A549 (cell line): ENCODE measurements around the gene SLC1A1.

Experiments used
- CEBPB ChIP-seq, 2 experiments: fragments of >200 bp in 1 of 2; sonication (Bioruptor Twin) in 1 of 2; formaldehyde crosslinking in 1 of 2; IDR thresholded peaks; 2 replicates each; pipeline ENCODE4 v1.6.1; 2012 to 2016
- EP300 ChIP-seq, 2 experiments: fragments of >200 bp; sonication (Bioruptor Twin); formaldehyde crosslinking; IDR thresholded peaks; 2 replicates in 1 of 2; 3 replicates in 1 of 2; pipeline ENCODE4 v1.6.1; 2016 to 2017

DNA sequence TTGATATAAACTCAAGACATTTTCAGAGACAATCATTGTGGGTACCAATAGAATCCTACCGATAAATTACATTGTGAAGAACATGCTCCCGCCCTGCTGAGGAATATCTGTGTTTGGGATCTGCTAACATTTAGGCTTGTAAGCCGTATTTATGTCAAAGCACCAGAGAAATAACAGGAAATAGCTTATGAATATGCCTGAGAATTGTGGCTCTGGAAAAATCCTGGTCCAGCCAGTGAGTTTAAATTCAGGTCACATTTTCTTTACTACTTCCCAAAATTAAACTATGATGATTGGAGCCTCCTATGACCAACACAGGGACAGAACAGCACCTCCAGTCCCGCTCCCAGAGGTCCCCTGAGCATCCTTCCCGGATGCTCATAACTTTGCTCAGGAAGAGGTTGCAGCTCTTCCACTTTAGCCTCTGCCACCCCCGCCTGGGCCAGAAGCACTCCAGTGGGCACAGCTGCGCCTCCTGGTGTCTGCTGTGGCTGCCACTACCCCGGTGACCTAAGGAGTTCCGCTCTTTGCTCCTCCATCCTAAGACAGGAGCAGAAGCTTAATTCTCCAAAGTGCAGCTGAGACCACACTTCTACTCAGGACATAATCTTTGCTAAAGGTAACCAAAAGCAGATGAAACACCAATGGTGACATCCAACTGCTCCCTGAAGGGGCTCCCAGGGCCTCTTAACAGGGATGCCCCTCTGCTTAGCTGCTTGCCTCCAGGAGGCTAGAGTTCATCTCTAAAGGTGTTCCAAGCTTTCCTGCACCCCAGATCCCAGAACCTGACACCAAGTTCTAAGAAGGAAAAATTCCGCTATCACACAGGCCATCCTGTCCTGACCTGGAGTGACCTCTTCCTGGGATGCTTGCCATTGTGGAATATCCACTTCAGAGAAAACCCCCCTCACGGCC is 58.8 kb downstream of the SLC1A1 start:
- no peak for TF ChIP-seq CEBPB (IDR thresholded peaks at IDR 0.05)
- TF ChIP-seq EP300 (IDR thresholded peaks at IDR 0.05), result no peak
